IMR-90 (cell line): Measurements from ENCODE around the gene MTG1. TPM values are rescaled to one million over a fixed set of nuclear protein-coding genes. Genes with fewer than 3 reads are reported as not detected.

Experiments
- ATAC-seq: fragments of 200-7000 bp; cut with Tn5 transposase; 2 replicates; pipeline ENCODE4 v1.9.1; 2020; ENCODE audit warnings: low read depth, mild to moderate bottlenecking, moderate library complexity
- BruUV-seq: library from RNA; stranded (reverse); fragments of 400-500 nt; replicated peaks from 2 replicates; lab custom pipeline; 2021; lab: Mats Ljungman, UMichigan
- CTCF ChIA-PET: fragments of 300-600 bp; formaldehyde crosslinking; extraction: SDS; loops from one replicate; lab custom pipeline; 2021; ENCODE audit warnings: antibody characterized with exemption; lab: Yijun Ruan, JAX
- POLR2A ChIA-PET: fragments of 300-600 bp; sonication (Branson Sonifier 250); formaldehyde crosslinking; loops from one replicate; lab custom pipeline; 2022; ENCODE audit warnings: antibody characterized with exemption; ENCODE audit not compliant: unreplicated experiment; lab: Charles Lee
- DNase-seq: peaks from one replicate; pipeline ENCODE4 v3.0.0; 2013
- H2AFZ ChIP-seq: replicated peaks from 2 replicates; pipeline ENCODE3; 2013; ENCODE audit warnings: low read length, mild to moderate bottlenecking; ENCODE audit not compliant: poor library complexity
- H2AK5ac ChIP-seq: 2 replicates; pipeline ENCODE4 v1.6.1; 2013; ENCODE audit warnings: low read depth, low read length, inconsistent platforms
- H2AK9ac ChIP-seq: replicated peaks from 2 replicates; pipeline ENCODE3; 2013; ENCODE audit warnings: mild to moderate bottlenecking, low read depth, low read length, moderate library complexity; ENCODE audit not compliant: poor library complexity
- H2BK120ac ChIP-seq: 2 replicates; pipeline ENCODE4 v1.6.1; 2013; ENCODE audit warnings: low read depth, low read length, inconsistent platforms
- H2BK15ac ChIP-seq: 3 replicates; pipeline ENCODE4 v1.6.1; 2013; ENCODE audit warnings: low read depth, low read length, inconsistent platforms
- H2BK20ac ChIP-seq: 2 replicates; pipeline ENCODE4 v1.6.1; 2013; ENCODE audit warnings: low read depth, mild to moderate bottlenecking, inconsistent platforms, low read length, moderate library complexity
- H2BK5ac ChIP-seq: 2 replicates; pipeline ENCODE4 v1.6.1; 2013; ENCODE audit warnings: mild to moderate bottlenecking, low read depth, low read length, inconsistent platforms; ENCODE audit not compliant: poor library complexity, severe bottlenecking
- H3K14ac ChIP-seq: replicated peaks from 2 replicates; pipeline ENCODE4 v1.6.1; 2013; ENCODE audit warnings: low read depth, low read length, inconsistent platforms
- H3K18ac ChIP-seq: 2 replicates; pipeline ENCODE4 v1.6.1; 2013; ENCODE audit warnings: low read depth, low read length, control low read depth
- H3K23ac ChIP-seq: 2 replicates; pipeline ENCODE4 v1.6.1; 2013; ENCODE audit warnings: low read depth, low read length, inconsistent platforms
- H3K27ac ChIP-seq: 2 replicates; pipeline ENCODE4 v1.5.1; 2013; ENCODE audit warnings: mild to moderate bottlenecking, control low read depth, low read length; ENCODE audit not compliant: insufficient read depth
- H3K27me3 ChIP-seq: 2 replicates; pipeline ENCODE4 v1.6.1; 2013; ENCODE audit warnings: low read length; ENCODE audit not compliant: control insufficient read depth, insufficient read depth
- H3K36me3 ChIP-seq: 2 replicates; pipeline ENCODE4 v1.6.1; 2013; ENCODE audit warnings: low read length, mixed read lengths; ENCODE audit not compliant: control insufficient read depth, insufficient read depth
- H3K4ac ChIP-seq: 2 replicates; pipeline ENCODE4 v1.6.1; 2013; ENCODE audit warnings: low read depth, low read length, inconsistent platforms
- H3K4me1 ChIP-seq: 2 replicates; pipeline ENCODE4 v1.6.1; 2013; ENCODE audit warnings: low read length, mixed read lengths; ENCODE audit not compliant: control insufficient read depth, insufficient read depth
- H3K4me2 ChIP-seq: 2 replicates; pipeline ENCODE4 v1.6.1; 2013; ENCODE audit warnings: low read depth, mild to moderate bottlenecking, control low read depth, low read length, moderate library complexity
- H3K4me3 ChIP-seq: 2 replicates; pipeline ENCODE4 v1.5.1; 2013; ENCODE audit warnings: low read depth, mild to moderate bottlenecking, control low read depth, low read length, moderate library complexity; ENCODE audit not compliant: insufficient read depth
- H3K56ac ChIP-seq: 2 replicates; pipeline ENCODE4 v1.6.1; 2013; ENCODE audit warnings: low read length, inconsistent platforms; ENCODE audit not compliant: insufficient read depth; ENCODE audit errors: extremely low read depth
- H3K79me1 ChIP-seq, 2 experiments: 2 replicates each; pipeline ENCODE4 v1.6.1; 2013; ENCODE audit warnings: low read length in 2 of 2, inconsistent platforms in 1 of 2, low read depth in 1 of 2
- H3K9ac ChIP-seq: 2 replicates; pipeline ENCODE4 v1.6.1; 2013; ENCODE audit warnings: low read depth, low read length, control low read depth
- H3K9me1 ChIP-seq: 2 replicates; pipeline ENCODE4 v1.6.1; 2013; ENCODE audit warnings: low read length, inconsistent platforms; ENCODE audit not compliant: insufficient read depth
- H3K9me3 ChIP-seq: 2 replicates; pipeline ENCODE4 v1.6.1; 2013; ENCODE audit warnings: low read length; ENCODE audit not compliant: control insufficient read depth, insufficient read depth
- H4K20me1 ChIP-seq: 2 replicates; pipeline ENCODE4 v1.6.1; 2013; ENCODE audit warnings: low read length, inconsistent platforms; ENCODE audit not compliant: insufficient read depth
- H4K5ac ChIP-seq: 2 replicates; pipeline ENCODE4 v1.6.1; 2013; ENCODE audit warnings: mild to moderate bottlenecking, low read depth, low read length, control low read depth
- H4K8ac ChIP-seq, 2 experiments: 2 replicates each; pipeline ENCODE4 v1.6.1; 2013; ENCODE audit warnings: low read depth in 2 of 2, low read length in 2 of 2, control low read depth in 1 of 2, inconsistent platforms in 1 of 2
- H4K91ac ChIP-seq: 2 replicates; pipeline ENCODE4 v1.6.1; 2013; ENCODE audit warnings: low read depth, low read length, inconsistent platforms; ENCODE audit not compliant: insufficient read depth
- BHLHE40 ChIP-seq: fragments of 150-350 bp; IDR thresholded peaks from 2 replicates; pipeline ENCODE4 v1.6.1; 2016; ENCODE audit warnings: mild to moderate bottlenecking, low read depth, low read length
- CEBPB ChIP-seq: IDR thresholded peaks from 2 replicates; pipeline ENCODE4 v1.6.1; 2012; ENCODE audit warnings: low read depth, low read length, improper control_type of control experiment
- CTCF ChIP-seq: conservative IDR thresholded peaks from 2 replicates; pipeline ENCODE4 v1.5.1; 2012; ENCODE audit warnings: mild to moderate bottlenecking, low read depth, low read length, improper control_type of control experiment
- ELK1 ChIP-seq: fragments of 150-350 bp; IDR thresholded peaks from 2 replicates; pipeline ENCODE4 v1.6.1; 2016; ENCODE audit warnings: low read depth, mild to moderate bottlenecking, low read length, moderate library complexity, borderline replicate concordance
- FOS ChIP-seq: fragments of 150-350 bp; IDR thresholded peaks from 2 replicates; pipeline ENCODE4 v1.6.1; 2016; ENCODE audit warnings: low read depth, low read length
- MAFK ChIP-seq: IDR thresholded peaks from 2 replicates; pipeline ENCODE4 v1.6.1; 2012; ENCODE audit warnings: low read depth, low read length, improper control_type of control experiment
- NFE2L2 ChIP-seq: fragments of 150-350 bp; IDR thresholded peaks from 2 replicates; pipeline ENCODE4 v1.6.1; 2016; ENCODE audit warnings: low read depth, mild to moderate bottlenecking, low read length
- POLR2A ChIP-seq: IDR thresholded peaks from 2 replicates; pipeline ENCODE4 v1.6.1; 2012; ENCODE audit warnings: mild to moderate bottlenecking, low read depth, low read length
- RAD21 ChIP-seq: IDR thresholded peaks from 2 replicates; pipeline ENCODE4 v1.6.1; 2012; ENCODE audit warnings: low read length, improper control_type of control experiment
- RCOR1 ChIP-seq: IDR thresholded peaks from 2 replicates; pipeline ENCODE4 v1.6.1; 2012; ENCODE audit warnings: mild to moderate bottlenecking, low read length, improper control_type of control experiment; ENCODE audit not compliant: insufficient replicate concordance
- RFX5 ChIP-seq: IDR thresholded peaks from 2 replicates; pipeline ENCODE4 v1.8.0; 2012; ENCODE audit warnings: low read depth, mild to moderate bottlenecking, low read length, moderate library complexity
- WGBS, 2 experiments: methylation state at CpG; one replicate each; pipeline versions ENCODE4 v1.1.5 to v1.1.7; 2013; ENCODE audit warnings: missing lambda C conversion rate in 2 of 2; ENCODE audit not compliant: insufficient read length in 1 of 2; ENCODE audit errors: extremely low coverage in 2 of 2; 5-methylcytosine and 5-hydroxymethylcytosine counted together
- dilution Hi-C: fragments of 300-500 bp; cut with HindIII; formaldehyde crosslinking; loops from one replicate; pipeline ENCODE4 v1.14.3; 2018; ENCODE audit warnings: low sequenced_read_pairs; ENCODE audit not compliant: unreplicated experiment
- in situ Hi-C: fragments of 300-500 bp; cut with MboI; formaldehyde crosslinking; loops from 3 replicates; pipeline ENCODE4 v1.14.3; 2019; ENCODE audit warnings: low sequenced_read_pairs, inconsistent platforms, mixed read lengths
- intact Hi-C: fragments of 100-400 bp; cut with micrococcal nuclease; formaldehyde crosslinking; loops from 2 replicates; pipeline ENCODE4 v1.10.0; 2022
- polyA plus RNA-seq, 3 experiments: library from polyadenylated mRNA; depleted of rRNA; stranded (reverse); fragments of >200 nt; gene quantifications; 2 replicates each; pipeline ENCODE4 v1.2.3, GENCODE V29; 2012; ENCODE audit warnings: low replicate concordance in 1 of 3
- total RNA-seq: library from RNA; depleted of rRNA; stranded (reverse); fragments of >200 nt; gene quantifications from 2 replicates; pipeline ENCODE4 v1.2.3, GENCODE V29; 2012

Gene MTG1
- total and polyA plus RNA-seq, 2 of the 4 experiments (the other 2 are of a cell fraction), result 38.5 to 64.8 TPM

- TF ChIP-seq RAD21 (no peak), NFE2L2 (no peak)
Observed at GRCh38 chr10:133377025-133377817, 16.7 kb upstream of the MTG1 start (continued).

- dilution Hi-C loops (no loop called here), in situ Hi-C loops (no loop called here)
- ATAC-seq, result peak; percentile 0; the same call in 1 of the 2 replicates
- no peak for TF ChIP-seq RCOR1
- TF ChIP-seq RAD21, result no peak
- no peak for TF ChIP-seq MAFK
- no peak for TF ChIP-seq CEBPB
- no peak for TF ChIP-seq NFE2L2
- no peak for TF ChIP-seq ELK1
- TF ChIP-seq CTCF, result no peak
- no peak for TF ChIP-seq BHLHE40
- TF ChIP-seq FOS, result no peak
- no peak for TF ChIP-seq POLR2A
- no peak for TF ChIP-seq RFX5
Observed at GRCh38 chr10:133377818-133378250, 16.1 kb upstream of the MTG1 start.

More at GRCh38 chr10:133377818-133378250, 16.1 kb upstream of the MTG1 start:
- peak overlapping the region; percentile 50 for H4K5ac ChIP-seq
- peak overlapping the region; percentile 5; the same call in 1 of the 2 replicates for H3K14ac ChIP-seq
- H4K91ac ChIP-seq, result peak overlapping the region; percentile 37; the same call in 1 of the 2 replicates
- POLR2A ChIA-PET, result no interaction called here
- H2BK5ac ChIP-seq, result no peak overlapping the region
- no peaks in the 10 kb centered on the region for H3K27me3 ChIP-seq
- no peak overlapping the region for H2BK15ac ChIP-seq
- no peaks in the 10 kb centered on the region for H3K9me3 ChIP-seq
- H3K18ac ChIP-seq, result no peak overlapping the region
- H3K36me3 ChIP-seq, result peaks cover 2% of the 10 kb centered on the region
- peak overlapping the region; percentile 72 for H3K4me3 ChIP-seq
- WGBS, 2 experiments, result 100% methylated on average over 1 of the region's 20 CpGs; no CpG with 5 or more reads in 1 of the 2 experiments
- H3K4ac ChIP-seq, result peak overlapping the region; percentile 9
- no peaks in the 10 kb centered on the region for H4K20me1 ChIP-seq
- CTCF ChIA-PET, result interaction anchor here (0.7 to 0.8 kb wide), 2 partner anchors 15 to 48 kb away, joined by 3 to 4 read pairs; no protein-coding TSS in a partner anchor
- no peak overlapping the region for H2BK120ac ChIP-seq
- peak overlapping the region; percentile 21 for H2AK9ac ChIP-seq
- no peak for DNase-seq
- no peak overlapping the region for H2BK20ac ChIP-seq
- no TSS peak for BruUV-seq
- H3K9me1 ChIP-seq, result peaks cover 8% of the 10 kb centered on the region; the same call in 1 of the 2 replicates
- H4K8ac ChIP-seq, result peak overlapping the region; percentile 60 to 66; a peak in 3 of 4 replicates
- peak overlapping the region; percentile 16 for H2AK5ac ChIP-seq
- intact Hi-C loops, result loop anchor here (10.0 kb wide), 1 partner anchor 53 kb away; no protein-coding TSS in a partner anchor
- H2AFZ ChIP-seq, result peak overlapping the region; percentile 98
- H3K4me1 ChIP-seq, result peaks cover 5% of the 10 kb centered on the region
- H3K56ac ChIP-seq, result peak overlapping the region; percentile 35; the same call in 1 of the 2 replicates
- no peak overlapping the region; the same call in none of the 2 replicates for H3K23ac ChIP-seq
- peaks cover 0 to 10% of the 10 kb centered on the region in 2 experiments; a peak in 3 of 4 replicates for H3K79me1 ChIP-seq
- peak overlapping the region; percentile 33; the same call in 1 of the 2 replicates for H3K27ac ChIP-seq
- peak overlapping the region; percentile 87 for H3K4me2 ChIP-seq
- peak overlapping the region; percentile 73 for H3K9ac ChIP-seq
